ENCODE data around the gene CD300LB. TPM values are rescaled to one million over a fixed set of nuclear protein-coding genes. Genes with fewer than 3 reads are reported as not detected.

The CD300LB gene
- polyA plus RNA-seq, 2 of the 4 experiments (the other 2 are of a cell fraction): not detected

DNA sequence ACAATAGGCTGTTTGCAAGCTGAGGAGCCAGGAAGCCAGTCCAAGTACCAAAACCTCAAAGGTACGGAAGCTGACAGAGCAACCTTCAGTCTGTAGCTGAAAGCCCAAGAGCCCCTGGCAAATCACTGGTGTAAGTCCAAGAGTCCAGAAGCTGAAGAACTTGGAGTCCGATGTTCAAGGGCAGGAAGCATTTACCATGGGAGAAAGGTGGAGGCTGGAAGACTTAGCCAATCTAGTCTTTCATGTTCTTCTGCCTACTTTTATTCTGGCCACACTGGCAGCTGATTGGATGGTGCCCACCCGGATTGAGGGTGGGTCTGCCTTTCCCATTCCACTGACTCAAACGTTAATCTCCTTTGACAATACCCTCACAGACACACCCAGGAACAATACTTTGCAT lies 15.3 kb downstream of the CD300LB start:
- TF ChIP-seq PHF8 (IDR thresholded peaks at IDR 0.05; ENCODE audit: borderline replicate concordance, low read depth) (no peak), POLR2A (IDR thresholded peaks at IDR 0.05; ENCODE audit: low read length) (no peak), RCOR1 (IDR thresholded peaks at IDR 0.05; ENCODE audit: low read depth, low read length) (no peak), HES2 (IDR thresholded peaks at IDR 0.05) (no peak), FOXS1 (CRISPR knock-in tag; IDR thresholded peaks at IDR 0.05) (no peak), EP300 (IDR thresholded peaks at IDR 0.05) (no peak)
- TF ChIP-seq, protein P1, sequence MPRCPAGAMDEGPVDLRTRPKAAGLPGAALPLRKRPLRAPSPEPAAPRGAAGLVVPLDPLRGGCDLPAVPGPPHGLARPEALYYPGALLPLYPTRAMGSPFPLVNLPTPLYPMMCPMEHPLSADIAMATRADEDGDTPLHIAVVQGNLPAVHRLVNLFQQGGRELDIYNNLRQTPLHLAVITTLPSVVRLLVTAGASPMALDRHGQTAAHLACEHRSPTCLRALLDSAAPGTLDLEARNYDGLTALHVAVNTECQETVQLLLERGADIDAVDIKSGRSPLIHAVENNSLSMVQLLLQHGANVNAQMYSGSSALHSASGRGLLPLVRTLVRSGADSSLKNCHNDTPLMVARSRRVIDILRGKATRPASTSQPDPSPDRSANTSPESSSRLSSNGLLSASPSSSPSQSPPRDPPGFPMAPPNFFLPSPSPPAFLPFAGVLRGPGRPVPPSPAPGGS (IDR thresholded peaks at IDR 0.05): no peak
- ATAC-seq (no peak), FAIRE-seq (no peak), DNase-seq (ENCODE audit: low read depth in 1 of 2, low spot score in 1 of 2) (no peak)
- no peak overlapping the region for H3K4me3 ChIP-seq
- H3K4me2 ChIP-seq: no peak overlapping the region
- ChIA-PET CTCF (interaction anchor here (1.2 to 1.7 kb wide), 7 partner anchors 11 to 137 kb away, joined by 3 to 9 read pairs (median 5); no protein-coding TSS in a partner anchor), POLR2A (no interaction called here)
- 26% methylated on average over 4 of the region's 4 CpGs for WGBS (ENCODE audit: missing lambda C conversion rate)
- H3K27ac ChIP-seq: no peak overlapping the region
- H3K9me3 ChIP-seq: peaks cover 18% of the 10 kb centered on the region
- H3K4me1 ChIP-seq: no peaks in the 10 kb centered on the region

DNA sequence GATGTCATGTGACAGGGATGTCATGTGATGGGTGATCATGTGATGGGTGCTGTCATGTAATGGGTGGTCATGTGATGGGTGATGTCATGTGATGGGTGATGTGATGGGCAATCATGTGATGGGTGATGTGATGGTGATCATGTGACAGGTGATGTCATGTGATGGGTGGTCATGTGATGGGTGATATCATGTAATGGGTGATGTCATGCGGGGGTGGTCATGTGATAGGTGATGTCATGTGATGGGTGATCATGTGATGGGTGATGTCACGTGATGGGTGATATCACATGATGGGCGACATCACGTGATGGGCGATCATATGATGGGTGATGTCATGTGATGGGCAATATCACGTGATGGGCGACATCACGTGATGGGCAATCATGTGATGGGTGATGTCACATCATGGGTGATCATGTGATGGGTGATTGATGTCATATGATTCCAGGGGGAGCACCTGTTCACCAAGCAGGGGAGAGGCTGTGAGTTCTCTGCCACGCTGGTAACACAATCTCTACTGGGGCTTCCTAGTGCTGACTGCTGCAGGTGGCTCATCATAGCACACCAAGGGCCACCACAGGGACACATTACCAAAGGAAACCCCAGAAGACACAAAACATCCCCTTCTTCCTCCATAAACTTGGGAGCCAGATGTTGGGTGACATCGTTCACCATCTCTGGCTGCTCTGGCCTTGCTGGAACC lies 16.5 kb downstream of the CD300LB start:
- TF ChIP-seq, protein P2, sequence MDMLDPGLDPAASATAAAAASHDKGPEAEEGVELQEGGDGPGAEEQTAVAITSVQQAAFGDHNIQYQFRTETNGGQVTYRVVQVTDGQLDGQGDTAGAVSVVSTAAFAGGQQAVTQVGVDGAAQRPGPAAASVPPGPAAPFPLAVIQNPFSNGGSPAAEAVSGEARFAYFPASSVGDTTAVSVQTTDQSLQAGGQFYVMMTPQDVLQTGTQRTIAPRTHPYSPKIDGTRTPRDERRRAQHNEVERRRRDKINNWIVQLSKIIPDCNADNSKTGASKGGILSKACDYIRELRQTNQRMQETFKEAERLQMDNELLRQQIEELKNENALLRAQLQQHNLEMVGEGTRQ (IDR thresholded peaks at IDR 0.05): peak; percentile 99
- TF ChIP-seq SREBF2 (IDR thresholded peaks at IDR 0.05) (no peak), ZC3H11A (IDR thresholded peaks at IDR 0.05) (no peak), CHD4 (IDR thresholded peaks at IDR 0.05; ENCODE audit: borderline replicate concordance) (no peak), BHLHE40 (IDR thresholded peaks at IDR 0.05; ENCODE audit: low read depth, low read length) (peak; percentile 65)
- Histone ChIP-seq H3K9me3 (peaks cover 18% of the 10 kb centered on the region), H3K4me1 (no peaks in the 10 kb centered on the region), H3K4me3 (no peak overlapping the region), H3K4me2 (no peak overlapping the region), H3K27ac (no peak overlapping the region)
- ChIA-PET POLR2A (no interaction called here), CTCF (interaction anchor here (1.2 to 1.7 kb wide), 3 partner anchors 21 to 58 kb away, joined by 3 to 5 read pairs (median 4); no protein-coding TSS in a partner anchor)
- ATAC-seq: peak in 1 of 2 experiments; percentile 47; a peak in 2 of 6 replicates
- peak in 1 of 2 experiments; percentile 43 for DNase-seq (ENCODE audit: low read depth in 1 of 2, low spot score in 1 of 2)
- no peak for FAIRE-seq
- WGBS (ENCODE audit: missing lambda C conversion rate): 51% methylated on average over 10 of the region's 10 CpGs

DNA sequence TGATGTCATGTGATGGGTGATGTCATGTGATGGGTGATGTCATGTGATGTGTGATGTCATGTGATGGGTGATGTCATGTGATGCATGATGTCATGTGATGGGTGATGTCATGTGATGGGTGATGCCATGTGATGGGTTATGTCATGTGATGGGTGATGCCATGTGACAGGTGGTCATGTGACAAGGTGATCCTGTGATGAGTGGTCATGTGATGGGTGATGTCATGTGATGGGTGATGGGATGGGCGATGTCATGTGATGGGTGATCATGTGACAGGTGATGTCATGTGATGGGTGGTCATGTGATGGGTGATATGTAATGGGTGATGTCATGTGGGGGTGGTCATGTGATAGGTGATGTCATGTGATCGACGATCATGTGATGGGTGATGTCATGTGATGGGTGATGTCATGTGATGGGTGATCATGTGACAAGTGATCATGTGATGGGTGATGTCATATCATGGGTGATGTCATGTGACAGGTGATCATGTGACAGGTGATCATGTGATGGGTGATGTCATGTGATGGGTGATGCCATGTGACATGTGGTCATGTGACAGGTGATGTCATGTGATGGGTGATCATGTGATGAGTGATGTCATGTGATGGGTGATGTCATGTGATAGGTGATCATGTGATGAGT lies 17.2 kb downstream of the CD300LB start:
- ChIA-PET CTCF (no interaction called here), POLR2A (no interaction called here)
- TF ChIP-seq CHD2 (IDR thresholded peaks at IDR 0.05; ENCODE audit: low read length, partially characterized antibody) (peak; percentile 8), HMGXB4 (CRISPR knock-in tag; IDR thresholded peaks at IDR 0.05; ENCODE audit: borderline replicate concordance) (no peak), FOSL2 (IDR thresholded peaks at IDR 0.05) (no peak), FOSL2 (CRISPR knock-in tag; IDR thresholded peaks at IDR 0.05) (peak; percentile 63), BHLHE40 (IDR thresholded peaks at IDR 0.05; ENCODE audit: low read depth, low read length) (peak; percentile 75), EP300 (IDR thresholded peaks at IDR 0.05) (no peak), RCOR1 (IDR thresholded peaks at IDR 0.05; ENCODE audit: low read depth, low read length) (0 out of 2 replicates have a peak, but pooled peaks have one; percentile 27), ESRRA (IDR thresholded peaks at IDR 0.05; ENCODE audit: borderline replicate concordance, low read length) (peak; percentile 5; the same call in 1 of the 2 replicates)
- TF ChIP-seq, protein P2 (IDR thresholded peaks at IDR 0.05): peak; percentile 99
- Histone ChIP-seq H3K4me3 (no peak overlapping the region), H3K27ac (no peak overlapping the region), H3K9me3 (peaks cover 18% of the 10 kb centered on the region), H3K4me1 (no peaks in the 10 kb centered on the region), H3K4me2 (no peak overlapping the region)
- DNase-seq (ENCODE audit: low read depth in 1 of 2, low spot score in 1 of 2) (peak; percentile 55 to 87), ATAC-seq (peak; percentile 24 to 44; a peak in 2 of 6 replicates), FAIRE-seq (peak; percentile 77)
- WGBS (ENCODE audit: missing lambda C conversion rate): 49% methylated on average over 3 of the region's 3 CpGs

Measured in A549 (cell line).